GM13977 (cell line): ENCODE measurements around the gene ATP7B.

Source experiments
- DNase-seq: peaks from one replicate; pipeline ENCODE4 v3.0.0; 2012; ENCODE audit warnings: low spot score
- in situ Hi-C: fragments of 300-500 bp; cut with MboI; formaldehyde crosslinking; loops from one replicate; pipeline ENCODE4 v1.12.0; 2022; ENCODE audit warnings: low sequenced_read_pairs, low pct_unique_long_range_greater_than_20kb, mixed read lengths, inconsistent platforms; ENCODE audit not compliant: unreplicated experiment
- TF ChIP-seq, protein P1 (sequence below): IDR thresholded peaks from 2 replicates; pipeline ENCODE4 v1.5.1; 2012; ENCODE audit warnings: mild to moderate bottlenecking, control low read depth; ENCODE audit not compliant: insufficient read depth; ENCODE audit errors: extremely low read depth, missing control alignments

ATP7B gene

DNA sequence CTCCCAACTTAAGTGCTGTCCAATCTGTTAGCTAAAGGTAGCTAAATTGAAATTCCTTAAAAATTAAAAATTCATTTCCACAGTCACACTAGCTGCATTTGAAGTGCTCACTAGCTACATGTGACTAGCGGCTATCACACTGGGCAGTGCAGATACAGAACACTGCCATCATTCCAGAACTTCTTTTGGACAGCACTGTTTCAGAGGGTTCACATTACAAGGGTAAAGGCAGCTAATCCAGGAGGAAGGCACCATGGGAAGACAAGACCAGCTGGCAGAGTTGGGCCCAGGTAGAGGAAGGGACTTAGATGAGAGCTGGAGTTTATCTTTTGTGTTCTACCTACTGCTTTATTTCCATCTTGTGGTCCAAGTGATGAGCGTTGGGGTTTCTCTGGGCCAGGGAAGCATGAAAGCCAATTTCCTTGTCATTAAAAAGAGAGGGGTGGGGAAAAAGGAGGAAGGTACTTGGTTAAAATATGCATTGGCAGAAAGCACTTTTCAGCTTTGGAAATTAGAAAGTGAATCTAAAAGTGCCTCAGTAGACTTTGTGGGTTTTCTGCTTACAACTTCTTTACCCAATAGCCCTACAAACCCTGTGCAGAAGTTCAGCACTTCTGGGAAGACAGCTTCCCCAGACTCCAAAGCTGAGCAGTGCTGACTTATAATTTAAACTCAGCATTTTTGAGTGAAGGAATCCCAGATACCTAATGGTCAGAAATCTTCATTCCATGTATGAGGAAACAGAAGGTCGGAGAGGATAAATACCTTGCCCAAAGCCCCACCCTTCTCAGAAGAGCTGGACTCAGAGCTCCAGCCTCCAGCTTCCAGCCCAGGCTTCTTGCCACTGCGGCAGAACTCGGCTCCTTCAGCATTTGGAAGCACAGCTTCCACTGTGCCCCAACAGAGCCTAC is 49.5 kb downstream of the ATP7B start:
- TF ChIP-seq, protein P1, sequence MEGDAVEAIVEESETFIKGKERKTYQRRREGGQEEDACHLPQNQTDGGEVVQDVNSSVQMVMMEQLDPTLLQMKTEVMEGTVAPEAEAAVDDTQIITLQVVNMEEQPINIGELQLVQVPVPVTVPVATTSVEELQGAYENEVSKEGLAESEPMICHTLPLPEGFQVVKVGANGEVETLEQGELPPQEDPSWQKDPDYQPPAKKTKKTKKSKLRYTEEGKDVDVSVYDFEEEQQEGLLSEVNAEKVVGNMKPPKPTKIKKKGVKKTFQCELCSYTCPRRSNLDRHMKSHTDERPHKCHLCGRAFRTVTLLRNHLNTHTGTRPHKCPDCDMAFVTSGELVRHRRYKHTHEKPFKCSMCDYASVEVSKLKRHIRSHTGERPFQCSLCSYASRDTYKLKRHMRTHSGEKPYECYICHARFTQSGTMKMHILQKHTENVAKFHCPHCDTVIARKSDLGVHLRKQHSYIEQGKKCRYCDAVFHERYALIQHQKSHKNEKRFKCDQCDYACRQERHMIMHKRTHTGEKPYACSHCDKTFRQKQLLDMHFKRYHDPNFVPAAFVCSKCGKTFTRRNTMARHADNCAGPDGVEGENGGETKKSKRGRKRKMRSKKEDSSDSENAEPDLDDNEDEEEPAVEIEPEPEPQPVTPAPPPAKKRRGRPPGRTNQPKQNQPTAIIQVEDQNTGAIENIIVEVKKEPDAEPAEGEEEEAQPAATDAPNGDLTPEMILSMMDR = no peak
- in situ Hi-C loops = no loop called here
- DNase-seq = no peak

- TF ChIP-seq, protein P1 = no peak
- in situ Hi-C loops = no loop called here
- DNase-seq = no peak
Observed at GRCh38 chr13:51960766-51961165, 50.5 kb downstream of the ATP7B start.

- peak; percentile 65 for DNase-seq
- in situ Hi-C loops = no loop called here
- TF ChIP-seq, protein P1 = peak; percentile 38
Observed at GRCh38 chr13:51959773-51960172, 51.5 kb downstream of the ATP7B start.

DNA sequence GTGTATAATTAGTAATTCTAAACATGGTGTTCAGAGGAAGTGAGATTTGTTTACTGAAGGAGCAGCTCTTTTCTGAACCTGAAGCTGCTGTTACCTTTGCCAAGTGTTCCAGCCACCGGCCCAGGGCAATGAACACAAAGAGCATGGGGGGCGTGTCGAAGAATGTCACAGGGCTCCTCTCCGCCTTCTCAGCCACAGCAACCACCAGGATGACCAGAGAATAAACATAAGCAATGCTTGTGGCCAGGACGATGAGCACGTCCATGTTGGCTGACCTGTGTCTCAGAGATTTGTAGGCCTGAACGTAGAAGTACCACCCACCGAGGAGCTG is 53.1 kb downstream of the ATP7B start:
- DNase-seq = no peak
- in situ Hi-C loops = no loop called here
- TF ChIP-seq, protein P1 = no peak

DNA sequence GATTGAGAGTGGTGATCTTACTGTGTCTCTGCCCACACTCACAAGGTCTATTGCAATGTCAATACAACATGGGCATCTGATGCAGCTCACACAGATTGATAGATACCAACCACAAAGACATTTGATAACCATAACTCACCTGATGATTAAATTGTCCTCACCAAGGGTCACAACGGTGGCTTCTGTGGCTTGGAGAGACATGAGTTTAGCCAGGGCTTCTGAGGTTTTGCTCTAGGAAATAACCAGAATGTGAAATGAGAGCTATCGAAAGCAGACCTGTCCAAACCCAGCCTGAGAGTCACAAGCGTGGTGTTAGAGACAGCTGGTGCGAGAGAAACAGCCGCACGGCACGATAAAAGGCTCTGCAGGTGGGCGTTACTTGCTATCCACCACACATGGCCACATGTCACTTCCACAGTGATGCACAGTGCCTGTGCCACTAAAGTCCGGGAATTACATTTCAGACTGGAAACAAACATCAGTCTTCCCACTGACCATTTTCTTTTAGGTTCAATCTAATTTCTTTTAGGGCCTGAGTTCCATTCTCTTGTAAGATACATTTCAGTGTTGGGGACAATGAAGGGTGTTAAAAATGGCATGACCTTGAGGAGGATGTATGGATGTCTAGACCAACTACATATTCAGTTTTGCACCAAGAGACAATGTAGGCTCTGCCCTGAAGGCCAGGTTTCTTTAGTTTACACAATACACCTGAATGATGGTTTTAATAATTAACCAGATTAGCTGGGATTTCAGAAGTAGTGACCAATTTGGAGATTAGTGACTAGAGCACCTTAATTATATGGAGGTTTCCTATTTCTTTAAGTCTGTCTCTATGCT is 53.7 kb downstream of the ATP7B start:
- TF ChIP-seq, protein P1 = no peak
- DNase-seq = no peak
- in situ Hi-C loops = no loop called here

- DNase-seq = no peak
- in situ Hi-C loops = no loop called here
- TF ChIP-seq, protein P1 = no peak
Observed at GRCh38 chr13:51956717-51957116, 54.5 kb downstream of the ATP7B start.
